K562 (cell line): Measurements from ENCODE around the gene IGF1R. TPM values are rescaled to one million over a fixed set of nuclear protein-coding genes. Genes with fewer than 3 reads are reported as not detected.

Experiments
- ATAC-seq: fragments of 200-7000 bp; cut with Tn5 transposase; 3 replicates; pipeline ENCODE4 v1.9.1; 2020; ENCODE audit warnings: moderate library complexity
- BruUV-seq: library from RNA; stranded (reverse); fragments of 400-500 nt; replicated peaks from 2 replicates; lab custom pipeline; 2021; lab: Mats Ljungman, UMichigan
- CTCF ChIA-PET: fragments of 300-600 bp; formaldehyde crosslinking; extraction: SDS; loops from one replicate; lab custom pipeline; 2021; ENCODE audit warnings: low intra/inter-chr PET ratio; lab: Yijun Ruan, JAX
- POLR2A ChIA-PET: fragments of 300-600, 350-650 bp; sonication (Branson Sonifier 250); formaldehyde crosslinking; extraction: SDS; loops from one replicate; lab custom pipeline; 2021; ENCODE audit warnings: antibody characterized with exemption, inconsistent platforms; lab: Yijun Ruan, JAX
- DNase-seq, 4 experiments: peaks; one replicate each; pipeline versions ENCODE4 v3.0.0 to v3.0.0-alpha.2; 2011 to 2018; ENCODE audit warnings: low spot score in 3 of 4, mixed read lengths in 3 of 4; ENCODE audit errors: extremely low read depth in 1 of 4
- FAIRE-seq: peaks from 2 replicates; lab custom pipeline; 2011; peaks lifted over from hg19 to GRCh38; lab: Jason Lieb, UNC
- H2AFZ ChIP-seq: 2 replicates; pipeline ENCODE4 v1.6.0; 2011; ENCODE audit warnings: low read depth, low read length, control low read depth, inconsistent platforms
- H3K27ac ChIP-seq: fragments of 200-600 bp; 3 replicates; pipeline ENCODE4 v1.8.0; 2011; ENCODE audit warnings: low read depth, mild to moderate bottlenecking, control low read depth, inconsistent platforms, low read length, moderate library complexity, mixed read lengths; ENCODE audit errors: extremely low read depth
- H3K27me3 ChIP-seq, 2 experiments: fragments of 300-600 bp in 1 of 2; 2 replicates in 1 of 2; 3 replicates in 1 of 2; pipeline versions ENCODE4 v1.6.0 to v1.8.0; 2011; ENCODE audit warnings: inconsistent platforms in 2 of 2, low read length in 2 of 2, mild to moderate bottlenecking in 1 of 2, mixed read lengths in 1 of 2, moderate library complexity in 1 of 2; ENCODE audit not compliant: control insufficient read depth in 2 of 2, insufficient read depth in 2 of 2
- H3K36me3 ChIP-seq: fragments of 300-600 bp; 3 replicates; pipeline ENCODE4 v1.8.0; 2011; ENCODE audit warnings: mild to moderate bottlenecking, low read length, inconsistent platforms; ENCODE audit not compliant: control insufficient read depth, insufficient read depth
- H3K4me1 ChIP-seq, 2 experiments: fragments of 200-600 bp in 1 of 2; replicated peaks in 1 of 2; 2 replicates in 1 of 2; 3 replicates in 1 of 2; pipeline versions ENCODE4 v1.5.1 to v1.8.0; 2011; ENCODE audit warnings: inconsistent platforms in 2 of 2, low read length in 2 of 2, mild to moderate bottlenecking in 1 of 2, mixed read lengths in 1 of 2, moderate library complexity in 1 of 2; ENCODE audit not compliant: control insufficient read depth in 2 of 2, insufficient read depth in 2 of 2
- H3K4me2 ChIP-seq: 2 replicates; pipeline ENCODE4 v1.6.1; 2011; ENCODE audit warnings: low read length, control low read depth, inconsistent platforms, mixed read lengths; ENCODE audit not compliant: insufficient read depth
- H3K4me3 ChIP-seq: fragments of 200-600 bp; sonication (generic), shearing (Covaris generic); 2 replicates; pipeline ENCODE4 v1.5.1; 2016; ENCODE audit warnings: control low read depth, inconsistent platforms
- H3K79me2 ChIP-seq: fragments of 200-600 bp; 3 replicates; pipeline ENCODE4 v1.8.0; 2011; ENCODE audit warnings: low read length, inconsistent platforms; ENCODE audit not compliant: control insufficient read depth, insufficient read depth
- H3K9ac ChIP-seq, 2 experiments: 2 replicates each; pipeline versions ENCODE4 v1.6.0 to v1.6.1; 2011; ENCODE audit warnings: low read depth in 2 of 2, low read length in 2 of 2, control low read depth in 1 of 2, inconsistent platforms in 1 of 2, mild to moderate bottlenecking in 1 of 2, mixed read lengths in 1 of 2; ENCODE audit not compliant: insufficient read depth in 1 of 2
- H3K9me1 ChIP-seq: one replicate; pipeline ENCODE4 v1.6.0; 2011; ENCODE audit warnings: inconsistent platforms, mild to moderate bottlenecking, low read length, moderate library complexity; ENCODE audit not compliant: control insufficient read depth, insufficient read depth
- H3K9me3 ChIP-seq: replicated peaks from 2 replicates; pipeline ENCODE4 v1.5.1; 2011; ENCODE audit warnings: low read depth, low read length, inconsistent platforms; ENCODE audit not compliant: control insufficient read depth, insufficient read depth
- H4K20me1 ChIP-seq: replicated peaks from 2 replicates; pipeline ENCODE4 v1.6.1; 2011; ENCODE audit warnings: low read length, inconsistent platforms, mixed read lengths; ENCODE audit not compliant: control insufficient read depth, insufficient read depth
- BRF1 ChIP-seq: IDR thresholded peaks from 3 replicates; pipeline ENCODE4 v1.6.1; 2011; ENCODE audit warnings: borderline replicate concordance, mild to moderate bottlenecking; ENCODE audit not compliant: insufficient read length; ENCODE audit errors: extremely low read depth
- CHD1 ChIP-seq: fragments of 200-600 bp; sonication (generic); IDR thresholded peaks from one replicate; pipeline ENCODE4 v1.6.1; 2012; ENCODE audit warnings: mild to moderate bottlenecking, moderate library complexity, low read length, inconsistent platforms
- E2F3 ChIP-seq: fragments of 250-450 bp; sonication (Bioruptor Pico); IDR thresholded peaks from 2 replicates; pipeline ENCODE4 v1.4.0; 2020; ENCODE audit warnings: mild to moderate bottlenecking
- LARP7 ChIP-seq: fragments of 450-650 bp; IDR thresholded peaks from 2 replicates; pipeline ENCODE4 v1.6.1; 2016
- NR2C2 ChIP-seq, 2 experiments: fragments of 200-800 bp in 1 of 2; sonication (Bioruptor generic) in 1 of 2; sonication (generic) in 1 of 2; formaldehyde crosslinking in 1 of 2; IDR thresholded peaks; 2 replicates each; pipeline versions ENCODE4 v1.6.1 to v1.8.0; 2016 to 2022; ENCODE audit warnings: mild to moderate bottlenecking in 1 of 2, missing compliant biosample characterization in 1 of 2, missing genetic modification characterization in 1 of 2, missing genetic modification reagents in 1 of 2
- RAD21 ChIP-seq, 2 experiments: fragments of 250-450 bp in 1 of 2; fragments of 450-650 bp in 1 of 2; sonication (Bioruptor Pico) in 1 of 2; formaldehyde crosslinking in 1 of 2; IDR thresholded peaks in 1 of 2; conservative IDR thresholded peaks in 1 of 2; 2 replicates each; pipeline versions ENCODE4 v1.4.0 to v1.8.0; 2020 to 2022; ENCODE audit warnings: mild to moderate bottlenecking in 2 of 2, moderate library complexity in 1 of 2
- ZNF75A ChIP-seq: fragments of 450-650 bp; formaldehyde crosslinking; IDR thresholded peaks from 2 replicates; pipeline ENCODE4 v1.4.0; 2020; ENCODE audit warnings: mild to moderate bottlenecking
- WGBS: fragments of 100-300 bp; shearing (Covaris generic); methylation state at CpG from one replicate; pipeline ENCODE4 v1.1.6; 2016; ENCODE audit warnings: low coverage, mixed read lengths; ENCODE audit not compliant: insufficient coverage; ENCODE audit errors: missing lambda C conversion rate; 5-methylcytosine and 5-hydroxymethylcytosine counted together
- in situ Hi-C: fragments of 300-500 bp; cut with MboI; formaldehyde crosslinking; loops from 4 replicates; pipeline ENCODE4 v1.15.0; 2018; ENCODE audit warnings: inconsistent platforms, mixed read lengths
- intact Hi-C: fragments of 100-400 bp; cut with micrococcal nuclease; formaldehyde crosslinking; loops from 2 replicates; pipeline ENCODE4 v1.14.2; 2022
- polyA plus RNA-seq, 8 experiments: library from polyadenylated mRNA; depleted of rRNA in 4 of 8; stranded (reverse) in 5 of 8; unstranded in 3 of 8; fragments of >200 nt; fragmentation: Nextera tagmentation in 2 of 8; fragmentation: Illumina TruSeq in 1 of 8; extraction: Ambion mirVana in 2 of 8; extraction: Trizol in 1 of 8; gene quantifications; 2 replicates each; pipeline versions ENCODE4 v1.2.1 to v1.2.3, GENCODE V29; 2011 to 2014; ENCODE audit warnings: inconsistent platforms in 1 of 8, missing spikeins in 1 of 8
- total RNA-seq, 7 experiments: library from RNA; depleted of rRNA in 6 of 7; stranded (reverse); fragments of >200 nt in 6 of 7; fragmentation: Illumina TruSeq in 2 of 7; extraction: Trizol in 2 of 7; gene quantifications; 2 replicates each; pipeline versions ENCODE4 v1.2.1 to v1.2.3, GENCODE V29; 2011 to 2021; ENCODE audit warnings: low replicate concordance in 1 of 7
- TF ChIP-seq, protein P1 (sequence below): fragments of 250-450 bp; sonication (Bioruptor Pico); IDR thresholded peaks from 2 replicates; pipeline ENCODE4 v1.8.0; 2022; ENCODE audit warnings: moderate library complexity, mild to moderate bottlenecking, inconsistent platforms
- TF ChIP-seq, protein P2 (sequence below): fragments of 450-650 bp; IDR thresholded peaks from 2 replicates; pipeline ENCODE4 v1.6.1; 2016; ENCODE audit warnings: low read depth

The IGF1R gene
- total and polyA plus RNA-seq, 9 of the 15 experiments (the other 6 are each of a cell fraction or from before 2014, with no cell fraction given), result 0.35 to 8.0 (median 1.6) TPM

DNA sequence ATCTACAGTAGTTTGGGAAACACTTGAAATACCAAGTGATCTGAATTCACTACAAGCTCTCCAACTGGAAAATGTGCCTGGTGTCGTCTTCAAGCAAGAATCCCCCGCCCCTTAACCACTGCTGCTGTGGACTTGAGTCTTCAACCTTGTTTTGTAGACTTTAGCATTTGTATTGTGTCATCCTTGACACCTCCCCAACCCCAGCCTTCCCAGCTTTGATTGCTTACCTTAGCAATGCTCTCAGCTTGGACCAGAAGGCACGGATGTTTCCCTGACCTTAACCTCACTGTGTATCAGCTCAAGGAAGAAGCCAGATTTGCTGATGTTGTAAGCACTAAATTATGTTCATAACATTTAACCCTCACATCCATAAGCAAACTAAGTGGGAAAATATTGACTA lies 146.4 kb downstream of the IGF1R start:
- Histone ChIP-seq H3K36me3 (no peaks in the 10 kb centered on the region), H3K27ac (no peak overlapping the region), H3K9me1 (peaks cover 3% of the 10 kb centered on the region), H3K4me2 (no peak overlapping the region), H3K79me2 (no peaks in the 10 kb centered on the region), H2AFZ (no peak overlapping the region), H3K27me3 (peaks cover 8 to 19% of the 10 kb centered on the region in 2 experiments), H3K4me1 (no peaks in the 10 kb centered on the region), H4K20me1 (peaks cover 26% of the 10 kb centered on the region), H3K9ac (no peak overlapping the region), H3K4me3 (no peak overlapping the region), H3K9me3 (no peaks in the 10 kb centered on the region)
- intact Hi-C loops, result no loop called here
- ChIA-PET CTCF (no interaction called here), POLR2A (no interaction called here)
- DNase-seq (no peak), ATAC-seq (no peak), FAIRE-seq (no peak)
- 0% methylated on average over 3 of the region's 3 CpGs for WGBS
- in situ Hi-C loops, result no loop called here
- no TSS peak for BruUV-seq
- TF ChIP-seq E2F3 (no peak), NR2C2 (CRISPR knock-in tag; IDR thresholded peaks at IDR 0.05) (no peak), NR2C2 (tag; IDR thresholded peaks at IDR 0.05) (no peak), LARP7 (no peak), BRF1 (no peak), CHD1 (no peak), ZNF75A (CRISPR knock-in tag) (no peak), RAD21 (CRISPR knock-in tag; conservative IDR thresholded peaks at IDR 0.05 in 1 of 2, IDR thresholded peaks at IDR 0.05 in 1 of 2) (no peak)
- TF ChIP-seq, protein P1, sequence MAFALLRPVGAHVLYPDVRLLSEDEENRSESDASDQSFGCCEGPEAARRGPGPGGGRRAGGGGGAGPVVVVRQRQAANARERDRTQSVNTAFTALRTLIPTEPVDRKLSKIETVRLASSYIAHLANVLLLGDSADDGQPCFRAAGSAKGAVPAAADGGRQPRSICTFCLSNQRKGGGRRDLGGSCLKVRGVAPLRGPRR (CRISPR knock-in tag), result no peak
- TF ChIP-seq, protein P2, sequence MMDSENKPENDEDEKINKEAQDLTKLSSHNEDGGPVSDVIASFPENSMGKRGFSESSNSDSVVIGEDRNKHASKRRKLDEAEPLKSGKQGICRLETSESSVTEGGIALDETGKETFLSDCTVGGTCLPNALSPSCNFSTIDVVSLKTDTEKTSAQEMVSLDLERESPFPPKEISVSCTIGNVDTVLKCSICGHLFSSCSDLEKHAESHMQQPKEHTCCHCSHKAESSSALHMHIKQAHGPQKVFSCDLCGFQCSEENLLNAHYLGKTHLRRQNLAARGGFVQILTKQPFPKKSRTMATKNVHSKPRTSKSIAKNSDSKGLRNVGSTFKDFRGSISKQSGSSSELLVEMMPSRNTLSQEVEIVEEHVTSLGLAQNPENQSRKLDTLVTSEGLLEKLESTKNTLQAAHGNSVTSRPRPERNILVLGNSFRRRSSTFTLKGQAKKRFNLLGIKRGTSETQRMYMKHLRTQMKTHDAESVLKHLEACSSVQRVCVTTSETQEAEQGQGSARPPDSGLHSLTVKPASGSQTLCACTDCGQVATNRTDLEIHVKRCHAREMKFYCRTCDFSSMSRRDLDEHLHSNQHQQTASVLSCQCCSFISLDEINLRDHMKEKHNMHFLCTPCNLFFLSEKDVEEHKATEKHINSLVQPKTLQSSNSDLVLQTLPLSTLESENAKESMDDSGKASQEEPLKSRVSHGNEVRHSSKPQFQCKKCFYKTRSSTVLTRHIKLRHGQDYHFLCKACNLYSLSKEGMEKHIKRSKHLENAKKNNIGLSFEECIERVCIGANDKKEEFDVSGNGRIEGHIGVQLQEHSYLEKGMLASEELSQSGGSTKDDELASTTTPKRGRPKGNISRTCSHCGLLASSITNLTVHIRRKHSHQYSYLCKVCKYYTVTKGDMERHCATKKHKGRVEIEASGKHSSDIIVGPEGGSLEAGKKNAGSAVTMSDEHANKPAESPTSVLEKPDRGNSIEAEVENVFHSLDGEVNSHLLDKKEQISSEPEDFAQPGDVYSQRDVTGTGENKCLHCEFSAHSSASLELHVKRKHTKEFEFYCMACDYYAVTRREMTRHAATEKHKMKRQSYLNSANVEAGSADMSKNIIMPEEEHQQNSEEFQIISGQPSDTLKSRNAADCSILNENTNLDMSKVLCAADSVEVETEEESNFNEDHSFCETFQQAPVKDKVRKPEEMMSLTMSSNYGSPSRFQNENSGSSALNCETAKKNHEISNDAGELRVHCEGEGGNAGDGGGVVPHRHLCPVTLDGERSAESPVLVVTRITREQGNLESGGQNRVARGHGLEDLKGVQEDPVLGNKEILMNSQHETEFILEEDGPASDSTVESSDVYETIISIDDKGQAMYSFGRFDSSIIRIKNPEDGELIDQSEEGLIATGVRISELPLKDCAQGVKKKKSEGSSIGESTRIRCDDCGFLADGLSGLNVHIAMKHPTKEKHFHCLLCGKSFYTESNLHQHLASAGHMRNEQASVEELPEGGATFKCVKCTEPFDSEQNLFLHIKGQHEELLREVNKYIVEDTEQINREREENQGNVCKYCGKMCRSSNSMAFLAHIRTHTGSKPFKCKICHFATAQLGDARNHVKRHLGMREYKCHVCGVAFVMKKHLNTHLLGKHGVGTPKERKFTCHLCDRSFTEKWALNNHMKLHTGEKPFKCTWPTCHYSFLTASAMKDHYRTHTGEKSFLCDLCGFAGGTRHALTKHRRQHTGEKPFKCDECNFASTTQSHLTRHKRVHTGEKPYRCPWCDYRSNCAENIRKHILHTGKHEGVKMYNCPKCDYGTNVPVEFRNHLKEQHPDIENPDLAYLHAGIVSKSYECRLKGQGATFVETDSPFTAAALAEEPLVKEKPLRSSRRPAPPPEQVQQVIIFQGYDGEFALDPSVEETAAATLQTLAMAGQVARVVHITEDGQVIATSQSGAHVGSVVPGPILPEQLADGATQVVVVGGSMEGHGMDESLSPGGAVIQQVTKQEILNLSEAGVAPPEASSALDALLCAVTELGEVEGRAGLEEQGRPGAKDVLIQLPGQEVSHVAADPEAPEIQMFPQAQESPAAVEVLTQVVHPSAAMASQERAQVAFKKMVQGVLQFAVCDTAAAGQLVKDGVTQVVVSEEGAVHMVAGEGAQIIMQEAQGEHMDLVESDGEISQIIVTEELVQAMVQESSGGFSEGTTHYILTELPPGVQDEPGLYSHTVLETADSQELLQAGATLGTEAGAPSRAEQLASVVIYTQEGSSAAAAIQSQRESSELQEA, result no peak
